ENCODE data around the gene AGBL4. TPM values are rescaled to one million over a fixed set of nuclear protein-coding genes. Genes with fewer than 3 reads are reported as not detected.

Gene AGBL4
- polyA plus RNA-seq, 3 donors = 0.93 to 1.3 (median 1.2) TPM

GRCh38 chr1:49723662-49724061 lies 300.1 kb downstream of the AGBL4 start:
- no peak for DNase-seq

- DNase-seq = no peak
Measured at GRCh38 chr1:49694251-49694827, 329.4 kb downstream of the AGBL4 start.

GRCh38 chr1:49686107-49686506 lies 337.6 kb downstream of the AGBL4 start:
- no peak for DNase-seq

GRCh38 chr1:49677706-49678105 lies 346.0 kb downstream of the AGBL4 start:
- DNase-seq = no peak

- no peak for DNase-seq
Measured at GRCh38 chr1:49651136-49651535, 372.6 kb downstream of the AGBL4 start.

GRCh38 chr1:49630156-49630555 lies 393.6 kb downstream of the AGBL4 start:
- no peak for DNase-seq

- DNase-seq = no peak
Measured at GRCh38 chr1:49627781-49628180, 396.0 kb downstream of the AGBL4 start.

GRCh38 chr1:49626472-49626871 lies 397.3 kb downstream of the AGBL4 start:
- no peak for DNase-seq

- DNase-seq = no peak
Measured at GRCh38 chr1:49622877-49623276, 400.9 kb downstream of the AGBL4 start.

GRCh38 chr1:49606082-49606481 lies 417.7 kb downstream of the AGBL4 start:
- DNase-seq = no peak

- DNase-seq = no peak
Measured at GRCh38 chr1:49597436-49597835, 426.3 kb downstream of the AGBL4 start.

GRCh38 chr1:49576327-49576901 lies 447.3 kb downstream of the AGBL4 start:
- DNase-seq = no peak

GRCh38 chr1:49556676-49557234 lies 467.0 kb downstream of the AGBL4 start:
- DNase-seq = no peak

- DNase-seq = no peak
Measured at GRCh38 chr1:49552101-49552500, 471.7 kb downstream of the AGBL4 start.

- DNase-seq = no peak
Measured at GRCh38 chr1:49544615-49545014, 479.1 kb downstream of the AGBL4 start.

GRCh38 chr1:49541096-49541752 lies 482.5 kb downstream of the AGBL4 start:
- no peak for DNase-seq

- DNase-seq = no peak
Measured at GRCh38 chr1:49527606-49528305, 496.0 kb downstream of the AGBL4 start.

- no peak for DNase-seq
Measured at GRCh38 chr1:49526672-49527071, 497.1 kb downstream of the AGBL4 start.

- no peak for DNase-seq
Measured at GRCh38 chr1:49523764-49524163, 500.0 kb downstream of the AGBL4 start.

GRCh38 chr1:49466961-49467360 lies 556.8 kb downstream of the AGBL4 start:
- DNase-seq = no peak

GRCh38 chr1:49465486-49466185 lies 558.1 kb downstream of the AGBL4 start:
- DNase-seq = no peak

GRCh38 chr1:49448200-49448599 lies 575.6 kb downstream of the AGBL4 start:
- DNase-seq = no peak

All from renal pelvis (tissue), 4 donors.